Stimulated activated CD8-positive, alpha-beta memory T cell treated with anti-CD3 and anti-CD28 coated beads, Interleukin-4, amount 100 ng/mL, for 24 hours (primary cell): ENCODE measurements around the gene AAR2.

Experiments
- DNase-seq: peaks from one replicate; pipeline ENCODE4 v3.0.0-alpha.2; 2020; ENCODE audit warnings: low read depth

AAR2 gene

GRCh38 chr20:36218380-36219064 is 17.8 kb upstream of the AAR2 start:
- DNase-seq: no peak

GRCh38 chr20:36219671-36220220 is 16.5 kb upstream of the AAR2 start:
- no peak for DNase-seq

- no peak for DNase-seq
Measured at GRCh38 chr20:36225666-36226065, 10.6 kb upstream of the AAR2 start.

GRCh38 chr20:36228770-36229169 is 7.5 kb upstream of the AAR2 start:
- DNase-seq: no peak

GRCh38 chr20:36230019-36230418 is 6.3 kb upstream of the AAR2 start:
- no peak for DNase-seq

- DNase-seq: no peak
Measured at GRCh38 chr20:36231331-36231730, 4.9 kb upstream of the AAR2 start.

- no peak for DNase-seq
Measured at GRCh38 chr20:36234771-36235320, 1.4 kb upstream of the AAR2 start.

- no peak for DNase-seq
Measured at GRCh38 chr20:36236786-36237121, 476 bp downstream of the AAR2 start.

GRCh38 chr20:36237477-36237876 is 1.2 kb downstream of the AAR2 start:
- no peak for DNase-seq

- no peak for DNase-seq
Measured at GRCh38 chr20:36238153-36238552, 1.9 kb downstream of the AAR2 start.

- no peak for DNase-seq
Measured at GRCh38 chr20:36238760-36239159, 2.5 kb downstream of the AAR2 start.

- DNase-seq: no peak
Measured at GRCh38 chr20:36240076-36240475, 3.8 kb downstream of the AAR2 start.

GRCh38 chr20:36241678-36242077 is 5.4 kb downstream of the AAR2 start:
- no peak for DNase-seq

- DNase-seq: no peak
Measured at GRCh38 chr20:36243726-36244125, 7.4 kb downstream of the AAR2 start.

- no peak for DNase-seq
Measured at GRCh38 chr20:36246401-36246800, 10.1 kb downstream of the AAR2 start.

- DNase-seq: no peak
Measured at GRCh38 chr20:36248836-36249235, 12.6 kb downstream of the AAR2 start.

GRCh38 chr20:36249450-36249849 is 13.2 kb downstream of the AAR2 start:
- DNase-seq: no peak

- DNase-seq: no peak
Measured at GRCh38 chr20:36251426-36251825, 15.1 kb downstream of the AAR2 start.

- no peak for DNase-seq
Measured at GRCh38 chr20:36252511-36252910, 16.2 kb downstream of the AAR2 start.

GRCh38 chr20:36253036-36253435 is 16.8 kb downstream of the AAR2 start:
- DNase-seq: no peak

- no peak for DNase-seq
Measured at GRCh38 chr20:36254076-36254475, 17.8 kb downstream of the AAR2 start.

- DNase-seq: no peak
Measured at GRCh38 chr20:36255445-36255844, 19.2 kb downstream of the AAR2 start.

GRCh38 chr20:36259177-36260061 is 23.1 kb downstream of the AAR2 start:
- no peak for DNase-seq
